SK-N-SH (cell line): ENCODE data around the gene PTPN6. TPM values are rescaled to one million over a fixed set of nuclear protein-coding genes. Genes with fewer than 3 reads are reported as not detected.

Experiments used
- CTCF ChIA-PET: fragments of 300-600, 350-600 bp; formaldehyde crosslinking; extraction: SDS; loops from one replicate; lab custom pipeline; 2021; lab: Yijun Ruan, JAX
- POLR2A ChIA-PET: fragments of 350-600 bp; sonication (Branson Sonifier 250); formaldehyde crosslinking; extraction: SDS; loops from one replicate; lab custom pipeline; 2020; ENCODE audit warnings: antibody characterized with exemption, inconsistent platforms; lab: Yijun Ruan, JAX
- DNase-seq: peaks from one replicate; pipeline ENCODE4 v3.0.0; 2012
- H2AFZ ChIP-seq: fragments of 200-600 bp; sonication (generic); 2 replicates; pipeline ENCODE4 v1.8.1; 2016; ENCODE audit warnings: antibody characterized with exemption, mild to moderate bottlenecking, low read depth
- H3F3A ChIP-seq: fragments of 200-600 bp; sonication (generic); replicated peaks from 2 replicates; pipeline ENCODE3; 2016; ENCODE audit warnings: antibody characterized with exemption, mild to moderate bottlenecking; ENCODE audit not compliant: insufficient read depth
- H3K27ac ChIP-seq, 2 experiments: fragments of 200-500 bp in 1 of 2; fragments of 200-600 bp in 1 of 2; sonication (Bioruptor generic) in 1 of 2; sonication (generic), shearing (Covaris generic) in 1 of 2; 2 replicates each; pipeline versions ENCODE4 v1.5.1 to v1.6.1; 2014 to 2016; ENCODE audit warnings: low read depth in 2 of 2, inconsistent platforms in 1 of 2, low read length in 1 of 2, mild to moderate bottlenecking in 1 of 2, mixed read lengths in 1 of 2
- H3K27me3 ChIP-seq: fragments of 200-600 bp; sonication (generic), shearing (Covaris generic); 2 replicates; pipeline ENCODE4 v1.6.1; 2016; ENCODE audit warnings: mixed run types; ENCODE audit not compliant: insufficient read depth
- H3K36me3 ChIP-seq, 2 experiments: fragments of 200-500 bp in 1 of 2; fragments of 200-600 bp in 1 of 2; sonication (Bioruptor generic) in 1 of 2; sonication (generic) in 1 of 2; replicated peaks in 1 of 2; 2 replicates each; pipeline versions ENCODE3 to v1.5.1; 2014 to 2016; ENCODE audit warnings: low read length in 1 of 2, mild to moderate bottlenecking in 1 of 2; ENCODE audit not compliant: insufficient read depth in 2 of 2, control insufficient read depth in 1 of 2
- H3K4me1 ChIP-seq, 2 experiments: fragments of 200-500 bp in 1 of 2; fragments of 200-600 bp in 1 of 2; sonication (Bioruptor generic) in 1 of 2; sonication (generic), shearing (Covaris generic) in 1 of 2; 2 replicates each; pipeline versions ENCODE4 v1.5.1 to v1.6.1; 2014 to 2016; ENCODE audit warnings: low read depth in 1 of 2, low read length in 1 of 2, mixed run types in 1 of 2; ENCODE audit not compliant: insufficient read depth in 2 of 2, control insufficient read depth in 1 of 2
- H3K4me2 ChIP-seq: fragments of 200-600 bp; sonication (generic), shearing (Covaris generic); 2 replicates; pipeline ENCODE4 v1.6.1; 2017; ENCODE audit warnings: mixed run types
- H3K4me3 ChIP-seq, 2 experiments: fragments of 200-500 bp in 1 of 2; fragments of 200-600 bp in 1 of 2; sonication (Bioruptor generic) in 1 of 2; sonication (generic), shearing (Covaris generic) in 1 of 2; 2 replicates each; pipeline versions ENCODE4 v1.5.1 to v1.8.1; 2014 to 2016; ENCODE audit warnings: low read depth in 2 of 2, inconsistent platforms in 1 of 2, low read length in 1 of 2, mild to moderate bottlenecking in 1 of 2, mixed read lengths in 1 of 2, moderate library complexity in 1 of 2
- H3K79me2 ChIP-seq: fragments of 200-600 bp; sonication (generic); 2 replicates; pipeline ENCODE4 v1.8.1; 2017; ENCODE audit warnings: mild to moderate bottlenecking; ENCODE audit not compliant: insufficient read depth
- H3K9ac ChIP-seq: fragments of 200-600 bp; sonication (generic); 2 replicates; pipeline ENCODE4 v1.6.1; 2017; ENCODE audit warnings: mixed run types
- H3K9me2 ChIP-seq: fragments of 200-600 bp; sonication (generic); 2 replicates; pipeline ENCODE4 v1.6.1; 2017; ENCODE audit warnings: mixed run types
- H3K9me3 ChIP-seq: fragments of 200-600 bp; sonication (generic); 2 replicates; pipeline ENCODE4 v1.6.1; 2017; ENCODE audit warnings: mixed run types, mild to moderate bottlenecking, moderate library complexity
- H4K20me1 ChIP-seq: fragments of 200-600 bp; sonication (generic); 2 replicates; pipeline ENCODE4 v1.6.1; 2017; ENCODE audit warnings: mild to moderate bottlenecking, mixed run types; ENCODE audit not compliant: insufficient read depth
- CHD2 ChIP-seq: fragments of 150-350 bp; IDR thresholded peaks from 2 replicates; pipeline ENCODE4 v1.6.1; 2018; ENCODE audit warnings: low read length; ENCODE audit not compliant: partially characterized antibody
- ELF1 ChIP-seq: IDR thresholded peaks from 2 replicates; pipeline ENCODE4 v1.4.0; 2012
- EP300 ChIP-seq, 2 experiments: IDR thresholded peaks; 2 replicates each; pipeline versions ENCODE4 v1.4.0 to v1.6.1; 2012; ENCODE audit warnings: borderline replicate concordance in 1 of 2, low read depth in 1 of 2, low read length in 1 of 2
- GABPA ChIP-seq: IDR thresholded peaks from 2 replicates; pipeline ENCODE4 v1.4.0; 2012; ENCODE audit warnings: low read depth, mild to moderate bottlenecking
- GATA2 ChIP-seq: sonication (generic); formaldehyde crosslinking; IDR thresholded peaks from 2 replicates; pipeline ENCODE4 v1.5.0; 2020; ENCODE audit warnings: mild to moderate bottlenecking, missing genetic modification reagents
- JUND ChIP-seq: IDR thresholded peaks from 2 replicates; pipeline ENCODE4 v1.4.0; 2012
- MXI1 ChIP-seq: IDR thresholded peaks from 2 replicates; pipeline ENCODE4 v1.6.1; 2012; ENCODE audit warnings: mild to moderate bottlenecking, low read depth, low read length, improper control_type of control experiment
- NFIC ChIP-seq: IDR thresholded peaks from 2 replicates; pipeline ENCODE4 v1.4.0; 2012; ENCODE audit warnings: borderline replicate concordance
- RCOR1 ChIP-seq: fragments of 150-350 bp; IDR thresholded peaks from 2 replicates; pipeline ENCODE4 v1.6.1; 2017; ENCODE audit warnings: antibody characterized with exemption, low read length
- RFX5 ChIP-seq: IDR thresholded peaks from 2 replicates; pipeline ENCODE4 v1.6.1; 2012; ENCODE audit warnings: mild to moderate bottlenecking, improper control_type of control experiment, low read length
- RXRA ChIP-seq: IDR thresholded peaks from 2 replicates; pipeline ENCODE4 v1.4.0; 2012; ENCODE audit warnings: low read depth, mild to moderate bottlenecking, borderline replicate concordance
- TAF1 ChIP-seq: IDR thresholded peaks from 2 replicates; pipeline ENCODE4 v1.6.1; 2012; ENCODE audit warnings: low read depth, mild to moderate bottlenecking, low read length, moderate library complexity, borderline replicate concordance
- TCF12 ChIP-seq: IDR thresholded peaks from 2 replicates; pipeline ENCODE4 v1.4.0; 2012
- WGBS: methylation state at CpG from one replicate; pipeline ENCODE4 v1.1.6; 2017; ENCODE audit warnings: low lambda C conversion rate; 5-methylcytosine and 5-hydroxymethylcytosine counted together
- polyA plus RNA-seq, 3 experiments: library from polyadenylated mRNA; depleted of rRNA; stranded (reverse); fragments of >200 nt; gene quantifications; 2 replicates each; pipeline ENCODE4 v1.2.3, GENCODE V29; 2012

PTPN6 gene
- polyA plus RNA-seq, 1 of the 3 experiments (the other 2 are of a cell fraction): 0.12 TPM

- Histone ChIP-seq H2AFZ (peak overlapping the region; percentile 74; the same call in 1 of the 2 replicates), H3K4me3 (peak overlapping the region; percentile 69 to 92), H3K27ac (peak overlapping the region; percentile 49 to 82; a peak in 3 of 4 replicates), H3K27me3 (no peaks in the 10 kb centered on the region), H4K20me1 (no peaks in the 10 kb centered on the region), H3K9me3 (no peaks in the 10 kb centered on the region), H3K4me1 (peaks cover 14 to 18% of the 10 kb centered on the region in 2 experiments; a peak in 2 of 4 replicates), H3K79me2 (peaks cover 13% of the 10 kb centered on the region; the same call in 1 of the 2 replicates), H3K9ac (peak overlapping the region; percentile 75), H3K36me3 (peaks cover under 1 to 9% of the 10 kb centered on the region in 2 experiments), H3K4me2 (peak overlapping the region; percentile 97), H3F3A (no peaks in the 10 kb centered on the region), H3K9me2 (no peaks in the 10 kb centered on the region)
- peak; percentile 12 for TF ChIP-seq CHD2
- TF ChIP-seq EP300 (IDR thresholded peaks at IDR 0.05; ENCODE audit: borderline replicate concordance in 1 of 2, low read depth in 1 of 2, low read length in 1 of 2): no peak
- 11% methylated on average over 20 of the region's 29 CpGs for WGBS
- CTCF ChIA-PET: interaction anchor here (1.0 to 9.6 kb wide), 7 partner anchors 10 to 47 kb away, joined by 3 to 62 read pairs (median 4); partner anchors contain the start of genes C12orf57 and RNU7-1
- DNase-seq: peak; percentile 80
- POLR2A ChIA-PET: interaction anchor here (0.8 to 4.2 kb wide), 7 partner anchors 10 to 42 kb away, joined by 3 to 21 read pairs (median 11); partner anchors contain the start of genes C12orf57, RNU7-1 and SPSB2
These were observed 36.0 kb upstream of the PTPN6 start for GRCh38 chr12:6914947-6915788.

GRCh38 chr12:6915789-6916285 lies 35.3 kb upstream of the PTPN6 start:
- TF ChIP-seq RXRA (no peak), RCOR1 (no peak), GABPA (no peak), TCF12 (no peak), MXI1 (no peak), JUND (no peak), ELF1 (no peak), TAF1 (no peak), RFX5 (no peak), GATA2 (CRISPR knock-in tag) (no peak), NFIC (no peak)
- Histone ChIP-seq H3K36me3 (peaks cover 6 to 9% of the 10 kb centered on the region in 2 experiments), H3K4me3 (peak overlapping the region; percentile 28 to 92; a peak in 3 of 4 replicates)

More at GRCh38 chr12:6915789-6916285, 35.3 kb upstream of the PTPN6 start:
- POLR2A ChIA-PET: interaction anchor here (0.8 to 4.2 kb wide), 5 partner anchors 9 to 43 kb away, joined by 4 to 21 read pairs (median 11); partner anchors contain the start of genes C12orf57, RNU7-1 and SPSB2
- Histone ChIP-seq H3K4me1 (peaks cover 14 to 18% of the 10 kb centered on the region in 2 experiments; a peak in 2 of 4 replicates), H2AFZ (no peak overlapping the region), H3K27me3 (no peaks in the 10 kb centered on the region), H3K9me2 (no peaks in the 10 kb centered on the region), H3K79me2 (peaks cover 13% of the 10 kb centered on the region; the same call in 1 of the 2 replicates), H3K9ac (no peak overlapping the region), H4K20me1 (no peaks in the 10 kb centered on the region), H3K27ac (no peak overlapping the region; a peak in 1 of 4 replicates), H3K4me2 (peak overlapping the region; percentile 97), H3K9me3 (no peaks in the 10 kb centered on the region), H3F3A (no peaks in the 10 kb centered on the region)
- no peak for DNase-seq
- 75% methylated on average over 7 of the region's 14 CpGs for WGBS
- CTCF ChIA-PET: interaction anchor here (1.0 to 9.6 kb wide), 6 partner anchors 9 to 48 kb away, joined by 3 to 62 read pairs (median 8); partner anchors contain the start of genes C12orf57, RNU7-1 and SPSB2
